SU-DHL-6 (cell line): ENCODE data around the gene TRIM2.

Experiments
- CTCF ChIP-seq: fragments of 200-600 bp; sonication (generic); IDR thresholded peaks from one replicate; pipeline ENCODE4 v1.5.1; 2017; ENCODE audit warnings: antibody characterized with exemption, mild to moderate bottlenecking, low read length, moderate library complexity; ENCODE audit not compliant: insufficient read depth, poor library complexity, severe bottlenecking
- EZH2phosphoT487 ChIP-seq: fragments of 200-600 bp; sonication (generic), shearing (Covaris generic); conservative IDR thresholded peaks from 2 replicates; pipeline ENCODE4 v1.6.1; 2018; ENCODE audit warnings: mild to moderate bottlenecking, antibody characterized with exemption, low read length, moderate library complexity, mixed read lengths

- TF ChIP-seq CTCF (no peak), EZH2phosphoT487 (no peak)
These were observed 88.9 kb downstream of the TRIM2 start for GRCh38 chr4:153292897-153293741.
